Heart right ventricle (tissue), 16 donors: ENCODE measurements around the gene VIPR2. TPM values are rescaled to one million over a fixed set of nuclear protein-coding genes. Genes with fewer than 3 reads are reported as not detected.
A peak's percentile ranks its signal among the peaks of the same experiment; 100 is the strongest.

ENCODE experiments used
- ATAC-seq, 8 donors: fragments of 200-7000 bp; cut with Tn5 transposase; one replicate each; pipeline ENCODE4 v1.9.1; 2020; ENCODE audit warnings: mild to moderate bottlenecking in 8 of 8, moderate library complexity in 8 of 8, moderate number of reproducible peaks in 1 of 8
- DNase-seq, 2 donors: peaks; one replicate each; pipeline ENCODE4 v3.0.0-alpha.2; 2020
- H3K27ac ChIP-seq, 10 donors: fragments of 200-600 bp; sonication (generic) in 2 of 10; one replicate each; pipeline versions ENCODE4 v1.5.0 to v1.8.0; 2020 to 2022; ENCODE audit warnings: mild to moderate bottlenecking in 3 of 10
- H3K27me3 ChIP-seq, 7 donors: fragments of 200-600 bp; one replicate each; pipeline ENCODE4 v1.8.0; 2021 to 2022; ENCODE audit warnings: mild to moderate bottlenecking in 2 of 7
- H3K36me3 ChIP-seq, 9 donors: fragments of 200-600 bp; sonication (generic) in 1 of 9; one replicate each; pipeline versions ENCODE4 v1.5.0 to v1.8.0; 2020 to 2022; ENCODE audit warnings: mild to moderate bottlenecking in 2 of 9
- H3K4me1 ChIP-seq, 9 donors: fragments of 200-600 bp; sonication (generic) in 1 of 9; one replicate each; pipeline versions ENCODE4 v1.5.0 to v1.8.0; 2020 to 2022; ENCODE audit warnings: mild to moderate bottlenecking in 4 of 9
- H3K4me3 ChIP-seq, 10 donors: fragments of 200-600 bp; sonication (generic) in 2 of 10; one replicate each; pipeline versions ENCODE4 v1.5.0 to v1.8.0; 2020 to 2022; ENCODE audit warnings: mild to moderate bottlenecking in 7 of 10, moderate library complexity in 2 of 10
- H3K9me3 ChIP-seq, 11 donors: fragments of 200-600 bp in 10 of 11; sonication (generic) in 2 of 11; one replicate each; pipeline versions ENCODE4 v1.5.0 to v1.8.0; 2013 to 2022; ENCODE audit warnings: mild to moderate bottlenecking in 2 of 11, control low read depth in 1 of 11, moderate library complexity in 1 of 11
- WGBS, 2 donors: extraction: QIAGEN DNeasy Blood & Tissue Kit; methylation state at CpG; one replicate each; pipeline ENCODE4 v1.1.7; 2013; ENCODE audit warnings: inconsistent platforms in 1 of 2; 5-methylcytosine and 5-hydroxymethylcytosine counted together
- intact Hi-C, 10 donors: fragments of 100-400 bp; cut with DNase I; formaldehyde crosslinking; loops; one replicate each; pipeline versions ENCODE4 v1.11.1 to v1.14.2; 2022
- polyA plus RNA-seq, 2 donors: library from polyadenylated mRNA; stranded (reverse); fragments of 200-250 nt; gene quantifications; one replicate each; pipeline ENCODE4 v1.2.3, GENCODE V29; 2013
- total RNA-seq, 10 donors: library from RNA; stranded (reverse); fragmentation: NEBNext Ultra II Directional in 3 of 10; extraction: Animal tissue kit (Norgen Biotek cat#: 25700) in 3 of 10; gene quantifications; one replicate each; pipeline versions ENCODE4 v1.2.1 to v1.2.4, GENCODE V29; 2021 to 2023
- TF ChIP-seq, protein P1 (sequence below), 9 donors: fragments of 200-600 bp; sonication (generic) in 2 of 9; IDR thresholded peaks; one replicate each; pipeline versions ENCODE4 v1.5.0 to v1.8.0; 2021 to 2022; ENCODE audit warnings: antibody characterized with exemption in 9 of 9, mild to moderate bottlenecking in 5 of 9, moderate library complexity in 1 of 9
- donor health status: Arrhythmogenic right ventricular cardiomyopathy.
- donor health status: ischemic (EF 13 %, LVEDD 7.1; RV severe dilation, severe dysfunction).
- donor health status: healthy with polysubstance abuse.
- donor health status: DM: no; HTN: yes; CAD: no.
- donor health status: DM: no; HTN: no; CAD: no.
- donor health status: ischemic (EF 25% LVEDD 6.9; RV normal size, moderate dysfunction).
- donor health status: ischemic (EF 25% LVEDD 5.7; RV mildly dilated, moderate dysfunction).
- donor health status: healthy.
- donor health status: DM: yes; HTN: yes; CAD: no.
- donor health status: Ischemic cardiomyopathy.
- donor health status: ischemic (EF 35%, LVEDD 5.7; RV mildly dilated, moderate dysfunction).
- donor health status: nonischemic (EF 11% LVEDD 7.7; RV severe dilation, severe dysfunction).
- donor health status: DM: yes; HTN: yes; CAD: no.
- donor health status: PGD.
- donor health status: ischemic (EF 29% LVEDD 5.4; RV normal size, mild dysfunction).
- donor health status: nonischemic (EF 23%, LVEDD 6.1; RV moderate dilation, normal function).

The VIPR2 gene
- total and polyA plus RNA-seq, 12 donors = 3.0 to 30.6 (median 19.1) TPM

DNA sequence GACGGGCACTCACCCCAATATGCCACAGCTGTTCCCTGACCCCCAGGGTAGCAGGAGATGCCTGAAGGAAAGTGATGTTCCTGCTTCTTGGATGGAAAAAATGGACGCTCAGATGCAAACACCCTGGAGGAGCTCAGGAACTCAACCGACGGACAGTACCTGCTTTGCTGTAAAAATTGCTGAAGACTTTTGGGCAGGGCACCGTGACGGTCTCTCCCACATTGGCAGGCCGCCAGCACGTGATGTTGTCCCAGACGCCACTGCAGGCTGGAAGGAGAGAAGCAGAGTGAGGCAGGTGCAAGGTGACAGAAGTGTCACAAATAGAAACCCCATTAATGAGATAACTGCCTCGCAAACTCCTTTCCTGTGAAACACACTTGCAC lies 35.0 kb downstream of the VIPR2 start:
- TF ChIP-seq, protein P1, sequence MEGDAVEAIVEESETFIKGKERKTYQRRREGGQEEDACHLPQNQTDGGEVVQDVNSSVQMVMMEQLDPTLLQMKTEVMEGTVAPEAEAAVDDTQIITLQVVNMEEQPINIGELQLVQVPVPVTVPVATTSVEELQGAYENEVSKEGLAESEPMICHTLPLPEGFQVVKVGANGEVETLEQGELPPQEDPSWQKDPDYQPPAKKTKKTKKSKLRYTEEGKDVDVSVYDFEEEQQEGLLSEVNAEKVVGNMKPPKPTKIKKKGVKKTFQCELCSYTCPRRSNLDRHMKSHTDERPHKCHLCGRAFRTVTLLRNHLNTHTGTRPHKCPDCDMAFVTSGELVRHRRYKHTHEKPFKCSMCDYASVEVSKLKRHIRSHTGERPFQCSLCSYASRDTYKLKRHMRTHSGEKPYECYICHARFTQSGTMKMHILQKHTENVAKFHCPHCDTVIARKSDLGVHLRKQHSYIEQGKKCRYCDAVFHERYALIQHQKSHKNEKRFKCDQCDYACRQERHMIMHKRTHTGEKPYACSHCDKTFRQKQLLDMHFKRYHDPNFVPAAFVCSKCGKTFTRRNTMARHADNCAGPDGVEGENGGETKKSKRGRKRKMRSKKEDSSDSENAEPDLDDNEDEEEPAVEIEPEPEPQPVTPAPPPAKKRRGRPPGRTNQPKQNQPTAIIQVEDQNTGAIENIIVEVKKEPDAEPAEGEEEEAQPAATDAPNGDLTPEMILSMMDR (IDR thresholded peaks at IDR 0.05) = no peak
- no peak for ATAC-seq
- Histone ChIP-seq H3K4me3 (no peak overlapping the region), H3K4me1 (peaks cover 0 to 33% (median 6%) of the 10 kb centered on the region in 9 donors), H3K36me3 (no peaks in the 10 kb centered on the region), H3K27ac (no peak overlapping the region), H3K27me3 (peaks cover 0 to 8% (median 0%) of the 10 kb centered on the region in 7 donors), H3K9me3 (no peaks in the 10 kb centered on the region)
- no peak for DNase-seq
- 61 to 78% methylated on average over 10 of the region's 10 CpGs for WGBS, 2 donors
- intact Hi-C loops = no loop called here

DNA sequence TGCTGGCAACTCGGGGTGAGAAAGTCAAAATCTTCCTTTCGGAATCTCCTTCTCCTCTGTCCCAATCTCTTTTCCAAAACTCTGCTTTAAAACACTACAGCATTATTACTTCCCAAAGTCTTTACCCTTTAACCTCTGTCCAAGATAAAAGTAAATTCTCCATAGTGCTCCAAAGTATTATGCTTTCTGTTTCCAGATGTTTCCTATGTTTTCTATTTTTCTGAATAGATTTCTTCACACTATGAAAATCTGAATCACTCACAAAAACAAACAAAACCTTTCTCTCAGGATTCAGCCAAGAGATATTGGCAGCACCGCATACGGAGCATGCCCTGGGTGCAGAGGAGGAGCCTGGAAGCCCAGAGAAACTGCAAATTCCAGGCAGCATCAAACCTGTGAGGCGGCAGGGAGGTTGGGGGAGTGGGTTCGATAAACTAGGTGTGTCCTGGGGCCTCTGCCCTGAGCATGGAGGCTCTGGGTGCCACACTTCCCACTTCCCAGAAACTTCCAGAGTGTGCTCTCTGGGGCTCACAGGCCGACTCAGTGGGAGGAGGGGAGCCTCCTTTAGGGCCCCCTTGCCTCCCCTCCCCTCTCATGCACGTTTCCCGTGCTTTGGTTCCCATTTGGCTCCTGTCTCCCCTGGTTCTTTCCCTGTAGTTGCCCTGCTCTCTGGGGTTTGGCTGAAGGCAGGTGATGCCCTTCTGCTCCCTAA lies 35.6 kb downstream of the VIPR2 start:
- DNase-seq (no peak), ATAC-seq (no peak)
- intact Hi-C loops = no loop called here
- TF ChIP-seq, protein P1 (IDR thresholded peaks at IDR 0.05) = no peak
- Histone ChIP-seq H3K4me1 (peaks cover 0 to 36% (median 6%) of the 10 kb centered on the region in 9 donors), H3K27ac (peak overlapping the region in 1 of 10 donors; percentile 6), H3K9me3 (no peaks in the 10 kb centered on the region), H3K27me3 (peaks cover 0 to 8% (median 0%) of the 10 kb centered on the region in 7 donors), H3K36me3 (no peaks in the 10 kb centered on the region), H3K4me3 (no peak overlapping the region)
- 58 to 64% methylated on average over 9 of the region's 9 CpGs for WGBS, 2 donors

DNA sequence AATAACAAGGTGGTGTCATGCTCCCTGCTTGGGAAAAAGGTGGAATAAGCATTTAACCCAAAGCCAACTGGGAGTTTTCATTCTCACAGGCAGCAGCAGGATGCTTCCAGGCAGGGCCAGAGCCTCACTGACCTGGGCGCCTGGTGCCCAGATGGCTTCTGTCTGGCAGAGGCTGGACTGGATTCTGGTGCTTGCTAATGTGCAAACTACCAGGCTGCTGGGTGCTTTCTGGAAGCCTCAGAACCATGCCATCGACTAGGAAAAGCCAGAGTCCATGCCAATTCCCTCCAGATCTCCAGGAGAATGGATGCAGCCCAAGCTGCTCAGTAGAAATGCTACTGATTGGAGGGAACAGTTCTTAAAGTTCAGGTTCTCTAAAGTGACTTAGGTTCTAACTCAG lies 36.2 kb downstream of the VIPR2 start:
- Histone ChIP-seq H3K4me1 (peaks cover 0 to 41% (median 6%) of the 10 kb centered on the region in 9 donors), H3K27me3 (peaks cover 0 to 8% (median 0%) of the 10 kb centered on the region in 7 donors), H3K9me3 (no peaks in the 10 kb centered on the region), H3K27ac (peak overlapping the region in 1 of 10 donors; percentile 6), H3K4me3 (no peak overlapping the region), H3K36me3 (peaks cover 0 to 2% (median 0%) of the 10 kb centered on the region in 9 donors)
- TF ChIP-seq, protein P1 (IDR thresholded peaks at IDR 0.05) = no peak
- ATAC-seq (no peak), DNase-seq (no peak)
- intact Hi-C loops = no loop called here
- 75 to 77% methylated on average over 2 of the region's 2 CpGs for WGBS, 2 donors

DNA sequence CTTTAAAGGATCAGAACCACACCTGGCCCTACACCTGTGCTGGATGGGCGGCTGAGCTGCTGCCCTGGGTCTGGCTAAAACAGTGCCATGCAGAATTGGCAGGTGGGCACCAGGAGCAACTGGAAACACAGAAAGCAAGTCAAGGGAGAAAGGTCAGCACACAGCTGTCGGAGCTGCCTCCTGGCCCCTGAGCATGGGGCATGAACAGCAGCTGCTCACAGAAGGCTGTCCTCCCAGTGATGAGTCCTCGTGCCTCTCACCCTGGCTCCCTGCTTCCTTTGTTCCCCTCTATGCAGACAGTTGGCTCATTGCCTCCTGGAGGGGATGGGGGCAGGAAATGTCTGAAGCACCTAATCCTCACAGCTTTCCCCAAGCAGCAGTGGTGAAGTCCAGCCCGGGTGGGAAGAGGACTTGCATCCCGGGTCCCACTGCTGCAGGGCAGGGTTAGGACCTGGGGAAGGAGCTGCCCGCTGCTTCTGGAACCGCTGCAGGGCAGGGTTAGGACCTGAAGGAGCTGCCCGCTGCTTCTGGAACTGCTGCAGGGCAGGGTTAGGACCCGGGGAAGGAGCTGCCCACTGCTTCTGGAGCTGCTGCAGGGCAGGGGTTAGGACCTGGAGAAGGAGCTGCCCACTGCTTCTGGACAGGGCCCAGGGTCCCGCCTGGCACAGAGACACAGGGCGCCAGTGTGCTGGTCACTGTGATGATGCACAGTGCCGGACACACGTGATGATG lies 37.3 kb downstream of the VIPR2 start:
- intact Hi-C loops = no loop called here
- Histone ChIP-seq H3K27me3 (peaks cover 0 to 8% (median 0%) of the 10 kb centered on the region in 7 donors), H3K27ac (no peak overlapping the region), H3K9me3 (no peaks in the 10 kb centered on the region), H3K4me3 (no peak overlapping the region), H3K4me1 (peaks cover 0 to 41% (median 7%) of the 10 kb centered on the region in 9 donors), H3K36me3 (peaks cover 0 to 9% (median 0%) of the 10 kb centered on the region in 9 donors)
- TF ChIP-seq, protein P1 (IDR thresholded peaks at IDR 0.05) = no peak
- DNase-seq (no peak), ATAC-seq (no peak)
- 78 to 83% methylated on average over 13 of the region's 13 CpGs for WGBS, 2 donors
